Measurements from ENCODE around the gene CANT1. TPM values are rescaled to one million over a fixed set of nuclear protein-coding genes. Genes with fewer than 3 reads are reported as not detected.

Gene CANT1
- total and polyA plus RNA-seq, 2 experiments from 2014 or later: 33.0 to 36.1 TPM

DNA sequence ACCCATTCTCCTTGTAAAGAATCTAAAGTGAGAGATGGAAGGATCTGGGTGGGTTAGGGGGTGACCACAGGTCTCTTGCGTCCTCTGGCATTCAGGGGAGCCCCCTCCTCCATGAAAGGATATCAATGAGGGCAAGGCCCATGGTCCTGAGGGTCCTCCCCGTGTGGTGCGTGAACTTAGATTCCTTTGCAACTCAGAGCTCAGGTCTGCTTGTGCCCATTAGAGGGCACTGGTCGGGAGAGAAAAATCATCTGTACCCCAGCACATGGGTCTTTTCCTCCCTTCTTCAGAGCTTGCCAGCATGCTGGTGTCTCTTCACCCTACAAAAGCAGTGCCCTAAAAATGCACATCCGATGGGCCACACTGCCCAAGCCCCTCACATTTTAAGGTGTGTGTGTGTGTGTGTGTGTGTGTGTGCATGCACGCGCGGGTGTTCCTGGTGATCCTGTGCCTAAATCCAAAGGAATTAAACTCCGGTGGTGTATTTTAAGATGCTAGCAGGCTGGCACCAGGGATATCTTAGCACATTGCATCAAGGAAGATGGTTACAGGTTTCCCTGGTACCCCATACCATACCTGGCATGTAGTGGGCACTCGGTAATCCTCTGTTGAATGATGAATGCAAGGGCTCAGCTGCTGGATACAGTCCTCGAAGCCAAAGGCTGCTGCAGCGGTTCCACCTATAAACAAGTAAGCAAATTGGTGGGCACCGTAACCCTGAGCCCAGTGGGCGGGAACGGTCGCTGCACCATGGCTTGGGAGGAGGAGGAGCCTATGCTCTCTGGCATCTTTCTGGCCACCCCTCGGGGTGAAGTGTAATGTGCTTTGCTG, 19.1 kb upstream of the CANT1 start:
- H3K27ac ChIP-seq: no peak overlapping the region
- no peaks in the 10 kb centered on the region for H3K27me3 ChIP-seq
- no peaks in the 10 kb centered on the region for H3K79me2 ChIP-seq
- no peaks in the 10 kb centered on the region for H3K36me3 ChIP-seq (replicated peaks; ENCODE audit: insufficient read depth, low read depth)
- WGBS (ENCODE audit: low lambda C conversion rate, missing lambda C conversion rate): 83% methylated on average over 17 of the region's 17 CpGs
- no peak overlapping the region for H3K4me3 ChIP-seq
- H3K9me2 ChIP-seq (replicated peaks; ENCODE audit: insufficient read depth): no peaks in the 10 kb centered on the region
- TF ChIP-seq EZH2 (IDR thresholded peaks at IDR 0.05; ENCODE audit: borderline replicate concordance) (no peak), EZH2phosphoT487 (IDR thresholded peaks at IDR 0.05; ENCODE audit: low read depth, severe bottlenecking, unreplicated experiment) (no peak), CTCF (IDR thresholded peaks at IDR 0.05; ENCODE audit: poor library complexity) (peak; percentile 25)
- H2AFZ ChIP-seq: no peak overlapping the region
- no peaks in the 10 kb centered on the region for H3K9me3 ChIP-seq (ENCODE audit: low read depth)
- H3K4me1 ChIP-seq (ENCODE audit: insufficient read depth): peaks cover 37% of the 10 kb centered on the region
- no peaks in the 10 kb centered on the region for H4K20me1 ChIP-seq (ENCODE audit: insufficient read depth, poor library complexity, severe bottlenecking)
- no peak for DNase-seq (ENCODE audit: low spot score)
- peak overlapping the region; percentile 67 for H3K4me2 ChIP-seq

DNA sequence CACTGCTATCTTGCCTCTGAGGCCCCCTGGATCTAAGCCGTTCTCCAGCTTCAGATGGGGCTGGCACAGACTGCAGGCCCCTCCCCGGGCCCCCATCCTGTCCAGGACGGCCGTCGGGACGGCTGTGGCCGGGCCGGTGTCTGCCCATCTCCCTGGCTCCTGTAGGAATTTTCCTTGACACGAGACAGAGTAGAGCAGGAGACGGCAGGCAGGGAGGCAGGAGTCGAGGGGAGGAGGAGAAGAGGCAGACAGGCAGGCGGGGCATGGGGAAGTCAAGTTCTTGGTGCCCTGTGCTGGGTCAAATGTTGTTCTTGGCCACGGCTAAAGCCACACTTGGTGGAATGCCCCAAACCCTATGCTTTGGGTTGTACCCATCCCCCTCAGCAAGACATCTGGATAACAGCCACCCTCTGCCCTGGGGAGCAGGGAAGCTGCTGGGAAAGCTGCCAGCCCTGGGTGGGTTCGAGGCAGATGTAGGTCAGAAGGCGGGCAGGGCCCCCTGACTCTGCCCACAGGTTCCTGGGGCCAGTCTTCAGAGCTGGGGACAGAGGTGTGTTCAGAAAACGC, 18.4 kb upstream of the CANT1 start:
- Histone ChIP-seq H3K9me2 (replicated peaks; ENCODE audit: insufficient read depth) (no peaks in the 10 kb centered on the region), H3K27ac (peak overlapping the region; percentile 72), H3K27me3 (no peaks in the 10 kb centered on the region), H4K20me1 (ENCODE audit: insufficient read depth, poor library complexity, severe bottlenecking) (no peaks in the 10 kb centered on the region), H3K4me3 (no peak overlapping the region), H2AFZ (no peak overlapping the region), H3K36me3 (replicated peaks; ENCODE audit: insufficient read depth, low read depth) (no peaks in the 10 kb centered on the region), H3K4me1 (ENCODE audit: insufficient read depth) (peaks cover 41% of the 10 kb centered on the region), H3K79me2 (no peaks in the 10 kb centered on the region), H3K4me2 (peak overlapping the region; percentile 67), H3K9me3 (ENCODE audit: low read depth) (no peaks in the 10 kb centered on the region)
- no peak for DNase-seq (ENCODE audit: low spot score)
- WGBS (ENCODE audit: low lambda C conversion rate, missing lambda C conversion rate): 48% methylated on average over 16 of the region's 16 CpGs
- no peak for TF ChIP-seq EZH2phosphoT487 (IDR thresholded peaks at IDR 0.05; ENCODE audit: low read depth, severe bottlenecking, unreplicated experiment)

GRCh38 chr17:79027274-79027924, 17.8 kb upstream of the CANT1 start:
- H4K20me1 ChIP-seq (ENCODE audit: insufficient read depth, poor library complexity, severe bottlenecking): no peaks in the 10 kb centered on the region
- H3K4me3 ChIP-seq: no peak overlapping the region
- no peaks in the 10 kb centered on the region for H3K9me2 ChIP-seq (replicated peaks; ENCODE audit: insufficient read depth)
- H3K27me3 ChIP-seq: no peaks in the 10 kb centered on the region
- H2AFZ ChIP-seq: no peak overlapping the region
- peak overlapping the region; percentile 67 for H3K4me2 ChIP-seq
- DNase-seq (ENCODE audit: low spot score): peak; percentile 57
- TF ChIP-seq EZH2 (IDR thresholded peaks at IDR 0.05; ENCODE audit: borderline replicate concordance): no peak
- TF ChIP-seq EZH2phosphoT487 (IDR thresholded peaks at IDR 0.05; ENCODE audit: low read depth, severe bottlenecking, unreplicated experiment): no peak
- no peak for TF ChIP-seq CTCF (IDR thresholded peaks at IDR 0.05; ENCODE audit: poor library complexity)
- H3K79me2 ChIP-seq: no peaks in the 10 kb centered on the region
- 41% methylated on average over 10 of the region's 10 CpGs for WGBS (ENCODE audit: low lambda C conversion rate, missing lambda C conversion rate)
- H3K4me1 ChIP-seq (ENCODE audit: insufficient read depth): peaks cover 41% of the 10 kb centered on the region
- no peaks in the 10 kb centered on the region for H3K36me3 ChIP-seq (replicated peaks; ENCODE audit: insufficient read depth, low read depth)
- no peaks in the 10 kb centered on the region for H3K9me3 ChIP-seq (ENCODE audit: low read depth)
- peak overlapping the region; percentile 72 for H3K27ac ChIP-seq

Data from hepatocyte (in vitro differentiated cells).